ENCODE data around the gene CATSPERE.

DNA sequence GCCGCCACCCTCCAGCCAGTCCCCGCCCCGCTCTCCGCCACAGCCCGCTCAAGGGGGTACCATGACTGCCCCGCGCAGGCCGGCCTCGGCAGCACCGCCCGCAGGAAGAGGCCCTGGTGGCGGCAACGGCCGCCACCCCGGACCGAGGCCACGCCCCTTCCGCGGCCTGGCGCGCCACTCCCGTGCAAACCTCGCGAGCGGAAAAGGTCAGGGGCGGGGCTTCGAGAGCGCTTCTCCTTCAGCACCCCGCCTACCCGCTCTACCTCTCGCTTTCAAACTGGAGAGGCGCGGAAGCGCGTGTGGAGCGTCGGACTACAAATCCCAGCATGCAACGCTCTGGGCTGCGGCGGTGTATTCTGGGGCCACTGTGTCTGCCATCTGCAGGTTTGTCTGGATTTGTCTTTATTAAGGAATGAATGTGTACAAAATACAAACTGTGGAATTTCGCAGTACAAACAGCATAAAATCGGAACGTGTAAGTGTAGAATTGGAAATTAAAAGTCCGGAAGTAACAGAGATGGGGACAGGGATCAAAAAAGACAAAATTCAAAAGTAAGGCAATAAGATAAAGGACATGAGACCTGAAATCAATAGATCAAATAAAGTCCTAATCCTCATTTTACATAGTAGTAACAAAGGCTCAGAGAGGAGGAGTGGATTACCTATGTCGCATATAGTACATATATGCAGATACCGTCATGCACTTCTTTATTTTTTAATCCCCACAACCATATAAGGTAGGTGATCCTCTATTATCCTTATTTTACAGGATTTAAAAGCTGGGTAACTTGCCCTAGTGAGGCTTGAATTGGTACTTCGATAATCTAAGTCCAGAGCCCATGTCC is 8.9 kb upstream of the CATSPERE start:
- TF ChIP-seq, protein P1, sequence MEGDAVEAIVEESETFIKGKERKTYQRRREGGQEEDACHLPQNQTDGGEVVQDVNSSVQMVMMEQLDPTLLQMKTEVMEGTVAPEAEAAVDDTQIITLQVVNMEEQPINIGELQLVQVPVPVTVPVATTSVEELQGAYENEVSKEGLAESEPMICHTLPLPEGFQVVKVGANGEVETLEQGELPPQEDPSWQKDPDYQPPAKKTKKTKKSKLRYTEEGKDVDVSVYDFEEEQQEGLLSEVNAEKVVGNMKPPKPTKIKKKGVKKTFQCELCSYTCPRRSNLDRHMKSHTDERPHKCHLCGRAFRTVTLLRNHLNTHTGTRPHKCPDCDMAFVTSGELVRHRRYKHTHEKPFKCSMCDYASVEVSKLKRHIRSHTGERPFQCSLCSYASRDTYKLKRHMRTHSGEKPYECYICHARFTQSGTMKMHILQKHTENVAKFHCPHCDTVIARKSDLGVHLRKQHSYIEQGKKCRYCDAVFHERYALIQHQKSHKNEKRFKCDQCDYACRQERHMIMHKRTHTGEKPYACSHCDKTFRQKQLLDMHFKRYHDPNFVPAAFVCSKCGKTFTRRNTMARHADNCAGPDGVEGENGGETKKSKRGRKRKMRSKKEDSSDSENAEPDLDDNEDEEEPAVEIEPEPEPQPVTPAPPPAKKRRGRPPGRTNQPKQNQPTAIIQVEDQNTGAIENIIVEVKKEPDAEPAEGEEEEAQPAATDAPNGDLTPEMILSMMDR (IDR thresholded peaks at IDR 0.05), result no peak
- no peak for TF ChIP-seq POLR2A (IDR thresholded peaks at IDR 0.05)
